BJ (cell line): ENCODE data around the gene MRPS34. TPM values are rescaled to one million over a fixed set of nuclear protein-coding genes. Genes with fewer than 3 reads are reported as not detected.
"Not testable (repeated sequence)": the region's sequence is repeated elsewhere in the genome, so short reads cannot be mapped to it uniquely, and the experiment has no call there.

Experiments
- CTCF ChIA-PET: fragments of 350-600 bp; formaldehyde crosslinking; extraction: SDS; loops from one replicate; lab custom pipeline; 2021; ENCODE audit warnings: antibody characterized with exemption, inconsistent platforms; lab: Yijun Ruan, JAX
- POLR2A ChIA-PET: fragments of 300-600 bp; sonication (Branson Sonifier 250); formaldehyde crosslinking; extraction: SDS; loops from one replicate; lab custom pipeline; 2021; ENCODE audit warnings: antibody characterized with exemption; lab: Charles Lee
- DNase-seq: peaks from one replicate; pipeline ENCODE4 v3.0.0-alpha.2; 2011; ENCODE audit warnings: low read depth
- H3K27me3 ChIP-seq: 2 replicates; pipeline ENCODE4 v1.6.0; 2011; ENCODE audit warnings: low read length; ENCODE audit not compliant: control insufficient read depth, insufficient read depth
- H3K36me3 ChIP-seq: 2 replicates; pipeline ENCODE4 v1.5.1; 2011; ENCODE audit warnings: low read length; ENCODE audit not compliant: control insufficient read depth, insufficient read depth
- H3K4me3 ChIP-seq: 2 replicates; pipeline ENCODE4 v1.5.1; 2011; ENCODE audit warnings: low read depth, mild to moderate bottlenecking, control low read depth, low read length
- polyA plus RNA-seq: library from polyadenylated mRNA; depleted of rRNA; stranded (reverse); fragments of >200 nt; gene quantifications from 2 replicates; pipeline ENCODE4 v1.2.3, GENCODE V29; 2011
- TF ChIP-seq, protein P1 (sequence below): IDR thresholded peaks from 2 replicates; pipeline ENCODE4 v1.5.1; 2011; ENCODE audit warnings: low read depth, mild to moderate bottlenecking, control low read depth, inconsistent platforms, low read length, moderate library complexity; ENCODE audit not compliant: insufficient read depth

The MRPS34 gene
- polyA plus RNA-seq, 1 experiment, result 69.6 TPM

DNA sequence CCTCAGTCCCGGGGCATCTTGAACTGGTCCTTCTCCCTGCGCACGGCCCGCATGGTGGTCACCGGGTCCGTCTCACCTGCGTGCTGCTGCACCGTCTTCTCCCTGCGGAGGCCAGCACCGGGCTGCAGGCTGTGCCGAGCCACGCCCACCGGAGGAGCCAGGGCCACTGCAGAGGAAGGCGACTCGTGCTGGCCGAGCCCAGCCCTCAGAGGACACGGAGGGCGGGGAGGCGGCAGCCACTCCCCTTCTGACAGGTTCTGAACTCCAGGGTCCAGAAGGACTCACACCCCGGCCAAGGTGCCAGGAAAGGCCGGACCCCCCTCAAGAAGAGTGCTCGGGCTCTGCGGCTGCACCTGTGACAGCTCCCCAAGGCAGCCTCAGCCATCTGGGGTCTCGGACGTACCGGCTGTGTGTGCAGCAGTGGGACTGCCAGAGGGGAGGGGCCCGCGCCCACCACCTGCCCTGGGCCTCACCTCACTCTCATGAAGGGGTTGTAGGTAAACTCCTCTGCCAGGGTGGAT is 36.4 kb upstream of the MRPS34 start:
- TF ChIP-seq, protein P1, sequence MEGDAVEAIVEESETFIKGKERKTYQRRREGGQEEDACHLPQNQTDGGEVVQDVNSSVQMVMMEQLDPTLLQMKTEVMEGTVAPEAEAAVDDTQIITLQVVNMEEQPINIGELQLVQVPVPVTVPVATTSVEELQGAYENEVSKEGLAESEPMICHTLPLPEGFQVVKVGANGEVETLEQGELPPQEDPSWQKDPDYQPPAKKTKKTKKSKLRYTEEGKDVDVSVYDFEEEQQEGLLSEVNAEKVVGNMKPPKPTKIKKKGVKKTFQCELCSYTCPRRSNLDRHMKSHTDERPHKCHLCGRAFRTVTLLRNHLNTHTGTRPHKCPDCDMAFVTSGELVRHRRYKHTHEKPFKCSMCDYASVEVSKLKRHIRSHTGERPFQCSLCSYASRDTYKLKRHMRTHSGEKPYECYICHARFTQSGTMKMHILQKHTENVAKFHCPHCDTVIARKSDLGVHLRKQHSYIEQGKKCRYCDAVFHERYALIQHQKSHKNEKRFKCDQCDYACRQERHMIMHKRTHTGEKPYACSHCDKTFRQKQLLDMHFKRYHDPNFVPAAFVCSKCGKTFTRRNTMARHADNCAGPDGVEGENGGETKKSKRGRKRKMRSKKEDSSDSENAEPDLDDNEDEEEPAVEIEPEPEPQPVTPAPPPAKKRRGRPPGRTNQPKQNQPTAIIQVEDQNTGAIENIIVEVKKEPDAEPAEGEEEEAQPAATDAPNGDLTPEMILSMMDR, result no peak
- Histone ChIP-seq H3K27me3 (no peaks in the 10 kb centered on the region), H3K4me3 (no peak overlapping the region), H3K36me3 (peaks cover 11% of the 10 kb centered on the region)
- ChIA-PET CTCF (no interaction called here), POLR2A (no interaction called here)
- no peak for DNase-seq

- ChIA-PET CTCF (no interaction called here), POLR2A (no interaction called here)
- TF ChIP-seq, protein P1, result no peak
- Histone ChIP-seq H3K27me3 (no peaks in the 10 kb centered on the region), H3K36me3 (peaks cover 10% of the 10 kb centered on the region), H3K4me3 (no peak overlapping the region)
- DNase-seq, result no peak
These were observed 35.8 kb upstream of the MRPS34 start for GRCh38 chr16:1808691-1809090.

DNA sequence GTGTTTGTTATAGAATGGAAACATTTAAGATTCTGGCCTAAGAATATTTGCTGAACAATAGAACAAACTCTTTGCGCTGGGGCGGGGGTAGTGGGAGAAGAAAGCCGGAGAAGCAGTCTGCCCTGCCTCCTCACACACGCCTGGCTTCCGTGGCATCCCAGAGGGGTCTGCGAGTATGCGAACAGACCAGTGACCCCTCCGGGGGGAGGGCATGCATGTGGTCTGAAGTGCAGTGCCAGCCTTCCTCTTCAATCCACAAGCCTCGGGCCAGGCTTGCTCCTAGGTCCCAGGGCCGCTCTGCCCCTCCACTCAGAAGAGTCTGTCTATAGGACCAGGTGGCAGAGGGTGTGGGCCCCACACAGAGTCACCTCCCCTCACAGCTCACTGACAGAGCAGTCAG is 34.7 kb upstream of the MRPS34 start:
- ChIA-PET POLR2A (no interaction called here), CTCF (interaction anchor here (0.9 kb wide), 1 partner anchor 25 kb away, joined by 4 read pairs; the partner anchor contains the start of genes NUBP2 and SPSB3)
- DNase-seq, result no peak
- TF ChIP-seq, protein P1, result no peak
- no peak overlapping the region for H3K4me3 ChIP-seq
- peaks cover 9% of the 10 kb centered on the region for H3K36me3 ChIP-seq
- H3K27me3 ChIP-seq, result no peaks in the 10 kb centered on the region

- no peak overlapping the region for H3K4me3 ChIP-seq
- TF ChIP-seq, protein P1, result no peak
- DNase-seq, result no peak
These were observed 27.8 kb upstream of the MRPS34 start for GRCh38 chr16:1800701-1801100.

DNA sequence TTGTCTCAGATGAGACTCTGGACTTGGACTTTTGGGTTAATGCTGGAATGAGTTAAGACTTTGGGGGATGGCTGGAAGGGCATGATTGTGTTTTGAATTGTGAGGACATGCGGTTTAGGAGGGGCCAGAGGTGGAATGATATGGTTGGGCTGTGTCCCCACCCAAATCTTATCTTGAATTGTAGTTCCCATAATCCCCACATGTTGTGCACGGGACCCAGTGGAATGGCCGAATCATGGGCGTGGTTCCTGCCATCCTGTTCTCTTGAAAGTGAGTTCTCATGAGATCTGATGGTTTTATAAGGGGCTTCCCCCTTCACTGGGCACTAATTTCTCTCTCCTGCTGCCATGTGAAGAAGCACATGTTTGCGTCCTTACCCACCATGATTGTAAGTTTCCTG is 26.3 kb upstream of the MRPS34 start:
- DNase-seq, CTCF ChIA-PET, H3K4me3 ChIP-seq, H3K36me3 ChIP-seq, H3K27me3 ChIP-seq, POLR2A ChIA-PET: not testable (repeated sequence)

More at GRCh38 chr16:1800701-1801100, 27.8 kb upstream of the MRPS34 start:
- H3K27me3 ChIP-seq, result no peaks in the 10 kb centered on the region
- H3K36me3 ChIP-seq, result no peaks in the 10 kb centered on the region; the same call in 1 of the 2 replicates
- POLR2A ChIA-PET, result no interaction called here
- CTCF ChIA-PET, result no interaction called here

DNA sequence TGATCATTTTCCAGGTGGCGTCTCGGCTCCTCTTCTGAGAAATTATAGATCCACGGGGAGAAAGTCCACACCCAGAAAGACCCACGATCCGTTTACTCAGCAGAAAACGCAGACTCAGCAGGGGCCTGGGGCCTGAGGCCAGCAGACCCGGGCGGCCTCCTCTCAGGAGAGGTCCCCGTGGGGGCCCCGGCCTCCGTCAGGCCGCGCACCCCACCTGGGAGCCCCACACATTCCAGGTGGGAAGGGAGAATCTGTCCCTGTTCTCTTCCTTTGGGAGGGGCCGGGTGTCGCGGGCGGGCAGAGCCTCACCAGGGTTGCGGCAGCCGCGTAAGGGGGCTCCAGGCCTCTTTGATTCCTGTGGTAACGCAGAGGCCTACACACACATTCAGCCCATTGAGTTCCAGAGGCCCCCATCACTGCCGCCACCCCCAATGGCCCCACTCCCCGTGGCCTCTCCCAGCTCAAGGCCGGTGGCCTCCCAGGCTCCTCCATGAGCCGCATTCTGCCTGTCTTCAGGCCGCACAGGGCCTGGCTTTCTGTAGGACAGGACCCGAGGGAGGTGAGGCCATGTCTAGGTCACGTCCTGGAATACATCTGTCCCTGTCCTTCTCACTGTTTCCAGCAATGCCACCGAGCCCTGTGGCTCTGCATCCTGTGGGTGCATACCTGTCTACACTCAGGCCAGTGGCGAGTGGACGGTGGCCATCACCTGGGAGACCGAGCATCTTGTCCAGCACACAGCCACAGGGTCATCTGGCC is 22.2 kb upstream of the MRPS34 start:
- ChIA-PET CTCF (no interaction called here), POLR2A (no interaction called here)
- no peaks in the 10 kb centered on the region for H3K27me3 ChIP-seq
- no peak for DNase-seq
- peaks cover under 1% of the 10 kb centered on the region; the same call in 1 of the 2 replicates for H3K36me3 ChIP-seq
- no peak overlapping the region for H3K4me3 ChIP-seq
- TF ChIP-seq, protein P1, result no peak
